ENCODE results near the gene RNFT2.
"Not testable (repeated sequence)": the region's sequence is repeated elsewhere in the genome, so short reads cannot be mapped to it uniquely, and the experiment has no call there.

Gene RNFT2

DNA sequence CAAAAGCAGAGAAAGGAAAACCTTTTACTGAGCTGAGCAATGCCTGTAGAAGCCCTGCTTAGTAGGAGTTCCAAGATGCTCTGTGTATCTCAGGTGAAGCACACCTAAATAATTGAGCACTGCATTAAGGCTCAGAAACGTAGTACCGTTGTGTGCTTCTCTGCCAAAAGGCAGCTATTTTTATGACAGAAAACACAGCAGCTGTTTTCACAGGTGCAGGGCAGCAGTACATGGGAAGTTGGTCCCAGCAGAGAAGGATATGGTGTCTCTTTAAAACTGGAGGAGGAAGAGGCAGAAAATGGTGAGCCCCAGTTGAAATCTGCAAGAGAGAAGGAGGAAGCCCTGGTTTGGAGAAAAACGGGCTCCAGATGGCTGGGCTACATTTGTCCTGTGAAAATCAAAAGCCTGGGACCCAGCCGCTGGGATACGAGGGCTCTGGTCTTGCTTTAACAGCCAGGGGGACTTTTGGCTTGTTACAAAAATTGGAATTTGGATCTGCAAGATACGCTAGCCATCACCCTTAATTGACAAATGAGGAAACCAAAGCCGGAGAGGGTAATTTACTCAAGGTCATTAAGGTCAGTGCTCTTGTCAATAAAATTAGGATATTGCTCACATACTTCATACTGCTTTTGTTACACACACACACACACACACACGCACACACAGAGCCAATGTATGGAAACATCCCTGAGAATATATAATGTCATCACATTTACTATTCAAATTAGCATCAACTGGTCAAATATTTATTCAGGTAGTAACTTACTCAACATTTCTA is 27.6 kb upstream of the RNFT2 start:
- DNase-seq (ENCODE audit: low spot score) = no peak

DNA sequence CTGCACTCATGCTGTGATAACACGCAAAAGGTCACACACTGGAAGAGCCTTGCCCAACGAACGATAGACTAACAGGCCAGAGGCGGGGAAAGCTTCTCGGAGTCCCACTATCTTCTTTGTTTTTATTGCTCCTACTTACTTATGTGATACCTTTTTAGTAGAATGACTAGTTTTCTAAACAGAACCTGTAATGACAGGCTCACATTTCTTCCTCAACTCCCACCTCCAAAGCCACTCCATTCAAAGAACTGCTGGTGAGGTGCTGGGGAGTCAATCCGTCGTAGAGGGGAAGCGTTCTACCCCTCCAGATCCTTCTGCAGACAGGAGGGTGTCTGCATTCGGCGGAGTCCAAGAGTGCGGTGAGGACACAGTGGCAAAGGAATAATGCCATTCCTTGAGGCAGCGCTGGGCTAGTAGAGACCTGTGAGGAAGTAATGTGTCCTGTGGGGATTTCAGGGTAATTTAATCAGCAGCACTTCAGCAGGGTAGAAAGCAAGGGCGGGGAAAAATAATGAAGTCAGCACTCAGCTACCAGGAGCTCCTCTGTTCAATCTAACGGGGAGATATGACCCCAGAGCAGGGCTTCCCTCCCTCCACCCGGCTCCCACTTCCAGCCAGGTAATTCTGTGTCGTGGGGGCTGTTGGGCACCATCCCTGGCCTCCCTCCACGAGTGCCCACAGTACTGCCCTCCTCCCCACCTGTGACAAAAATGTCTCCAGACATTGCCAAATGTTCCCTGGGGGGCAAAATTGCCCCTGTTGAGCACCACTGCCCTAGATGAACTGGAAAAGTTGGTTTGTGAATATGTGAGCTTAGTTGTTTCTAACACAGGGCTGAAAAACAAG is 25.4 kb upstream of the RNFT2 start:
- no peak for DNase-seq (ENCODE audit: low spot score)

DNA sequence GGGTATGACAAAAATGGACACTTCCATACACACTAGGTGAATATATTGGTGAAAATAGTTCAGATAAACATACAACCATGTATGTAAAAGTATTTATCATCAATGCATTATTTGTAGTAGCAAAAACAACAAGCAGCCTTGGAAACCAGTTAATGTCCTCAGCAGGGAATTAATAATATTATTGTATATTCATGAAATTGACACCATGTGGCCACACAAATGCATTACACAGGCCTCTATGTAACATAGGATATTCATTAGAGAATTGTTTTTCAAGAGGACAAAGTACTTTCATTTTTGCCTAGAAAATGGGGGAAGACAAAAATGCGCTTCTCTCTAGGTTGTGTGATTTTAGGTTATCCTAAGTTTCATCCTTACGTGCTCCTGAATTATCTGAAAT is 24.6 kb upstream of the RNFT2 start:
- DNase-seq (ENCODE audit: low spot score) = no peak

DNA sequence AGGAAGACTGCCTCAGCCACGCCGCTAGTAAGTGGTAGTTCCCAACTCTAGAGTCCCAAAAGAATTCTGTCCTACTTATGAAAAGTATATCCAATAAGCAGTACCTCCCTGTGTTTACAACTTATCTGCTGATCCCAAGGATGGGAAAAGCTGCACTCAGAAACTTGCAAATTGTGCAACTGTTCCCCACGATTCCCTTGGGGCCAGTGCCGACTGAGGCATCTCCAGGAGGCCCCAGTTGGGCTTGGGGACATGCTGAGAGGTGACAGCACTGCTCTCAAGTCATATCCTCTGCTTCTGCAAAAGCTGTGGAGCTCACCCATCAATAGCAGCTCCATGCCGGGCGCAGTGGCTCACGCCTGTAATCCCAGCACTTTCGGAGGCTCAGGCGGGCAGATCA is 23.9 kb upstream of the RNFT2 start:
- no peak for DNase-seq (ENCODE audit: low spot score)

DNA sequence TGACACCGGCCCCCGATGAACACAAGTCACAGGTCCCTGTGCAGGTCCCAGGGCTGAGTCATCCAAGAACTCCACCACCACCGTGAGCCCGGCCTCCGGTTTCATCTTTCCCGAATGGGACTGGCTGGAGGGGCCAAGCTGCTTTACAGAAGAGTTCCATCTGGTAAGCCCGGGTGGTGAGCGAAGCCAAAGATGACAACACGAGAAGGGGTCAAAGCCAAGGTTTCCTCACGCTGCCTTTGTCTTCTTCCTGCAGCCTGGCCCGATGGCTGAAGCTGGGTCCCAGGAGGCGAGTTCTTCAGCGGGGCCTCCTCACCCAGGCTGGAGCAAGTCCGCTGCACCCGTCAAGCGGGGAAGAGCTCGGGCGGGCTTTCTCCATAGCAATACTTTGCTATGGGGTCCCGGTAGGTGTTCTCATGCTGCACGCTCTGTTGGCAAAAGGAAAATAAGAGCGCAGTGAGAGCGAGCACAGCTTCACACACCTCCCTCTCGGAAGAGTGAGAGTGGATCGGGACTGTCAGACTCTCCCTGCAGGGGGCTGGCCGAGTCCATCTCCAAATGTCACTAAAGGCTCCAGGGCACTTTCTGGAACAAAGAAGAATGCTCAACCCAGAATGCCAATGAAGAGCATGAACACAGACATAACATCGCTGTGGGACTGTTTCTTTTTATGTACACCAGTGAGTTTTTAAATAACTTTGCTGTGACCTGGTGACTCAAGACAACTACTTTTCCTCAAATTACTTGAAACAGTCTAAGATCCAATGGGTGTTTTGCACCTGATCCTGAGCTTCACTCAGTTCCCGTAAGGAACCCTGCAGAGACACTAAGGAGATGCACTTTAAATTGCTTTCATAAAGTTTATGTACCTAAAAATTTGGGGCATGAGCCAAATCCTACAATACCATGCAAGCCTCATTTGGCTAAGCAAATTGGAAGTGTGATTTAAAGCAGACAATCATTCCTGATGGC is 20.4 kb upstream of the RNFT2 start:
- no peak for DNase-seq (ENCODE audit: low spot score)

DNA sequence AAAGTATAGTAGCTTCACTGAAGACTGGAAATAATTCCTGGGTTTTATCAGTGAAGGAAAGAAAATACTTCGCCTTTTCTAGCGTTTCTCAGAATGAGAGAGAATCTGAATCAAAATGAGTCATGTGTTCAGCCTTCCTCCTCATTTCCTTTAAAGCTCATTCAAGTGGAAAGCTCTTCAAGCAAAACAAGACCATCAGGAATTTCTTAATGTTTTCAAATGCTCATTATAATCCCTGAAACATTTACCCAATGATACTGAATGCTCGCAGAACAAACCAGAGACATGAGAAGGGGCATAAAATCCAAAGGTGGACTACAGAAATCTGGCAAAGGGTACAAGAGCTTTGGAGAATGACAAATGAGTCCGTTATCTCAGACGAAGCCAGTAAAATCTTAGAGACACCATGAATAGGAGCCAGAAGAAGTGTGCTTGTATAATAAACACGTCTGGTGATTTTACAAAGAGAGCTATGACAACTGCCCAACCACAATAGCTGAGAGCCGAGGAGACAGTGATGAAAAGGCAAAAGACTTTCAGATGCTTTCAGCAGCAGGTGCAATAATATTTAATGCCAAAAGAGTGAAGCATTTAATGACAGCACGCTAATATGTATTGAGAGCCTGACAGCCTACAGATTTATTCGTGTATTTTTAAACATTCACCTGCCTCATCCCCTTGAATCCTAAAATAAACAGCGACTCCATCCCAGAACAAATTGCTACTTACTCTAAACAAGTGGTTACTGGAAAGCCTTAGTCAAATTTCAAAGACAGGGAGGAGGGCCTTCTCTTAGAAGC is 19.3 kb upstream of the RNFT2 start:
- no peak for DNase-seq (ENCODE audit: low spot score)

DNA sequence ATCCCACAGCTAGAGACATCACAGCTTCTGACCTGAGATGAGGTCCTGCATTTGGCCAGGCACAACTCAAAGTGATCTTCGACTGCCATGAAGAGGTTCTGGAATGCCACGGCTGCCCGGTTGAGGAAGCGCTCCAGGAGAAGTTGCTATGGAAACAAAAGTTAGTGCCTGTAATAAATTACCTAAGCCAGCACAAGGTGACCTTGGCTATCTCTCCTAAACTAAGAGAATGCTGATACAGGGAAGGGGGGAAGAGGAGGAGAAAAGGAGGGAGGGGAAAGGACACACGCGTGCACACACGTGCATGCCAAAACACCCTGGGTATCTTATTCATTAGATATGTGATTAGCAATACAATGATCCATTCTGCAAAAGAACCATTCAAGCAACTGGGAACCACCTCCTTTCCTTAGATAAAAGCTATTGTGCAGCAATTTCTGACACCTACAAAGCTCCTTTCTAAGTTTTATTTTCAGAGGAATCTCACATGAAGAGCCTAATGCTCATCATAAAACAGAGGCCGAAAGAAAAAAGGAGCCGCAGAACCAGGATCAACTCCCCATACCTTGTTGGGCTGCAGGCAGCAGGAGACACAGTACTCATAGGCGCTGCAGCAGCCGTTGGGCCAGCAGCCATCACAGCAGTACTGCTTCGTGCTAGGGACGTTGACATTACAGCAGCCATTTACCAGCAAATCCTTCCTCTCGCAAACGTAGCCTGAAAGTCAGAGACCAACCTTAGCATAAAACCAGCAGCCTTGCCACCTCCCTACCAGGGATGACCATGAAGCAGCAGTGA is 18.2 kb upstream of the RNFT2 start:
- DNase-seq (ENCODE audit: low spot score) = no peak

DNA sequence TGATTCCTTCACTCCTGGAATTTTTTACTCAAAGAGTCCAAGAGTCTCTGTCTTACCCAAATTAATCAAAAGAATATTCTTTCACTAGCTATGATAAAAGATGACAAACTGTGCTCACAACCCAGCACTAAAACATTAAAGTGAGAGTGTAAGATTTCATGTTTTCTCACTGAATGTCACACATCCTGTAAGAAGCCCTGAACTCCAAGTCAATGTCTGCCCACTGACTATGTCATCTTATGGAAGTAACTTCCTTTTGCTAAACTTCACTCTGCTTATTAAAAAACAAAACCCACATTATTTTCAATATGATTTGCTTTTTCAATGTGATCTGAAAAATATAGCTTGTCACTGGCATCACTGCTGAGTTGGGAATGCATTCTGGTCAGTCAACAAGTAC is 15.9 kb upstream of the RNFT2 start:
- no peak for DNase-seq (ENCODE audit: low spot score)

DNA sequence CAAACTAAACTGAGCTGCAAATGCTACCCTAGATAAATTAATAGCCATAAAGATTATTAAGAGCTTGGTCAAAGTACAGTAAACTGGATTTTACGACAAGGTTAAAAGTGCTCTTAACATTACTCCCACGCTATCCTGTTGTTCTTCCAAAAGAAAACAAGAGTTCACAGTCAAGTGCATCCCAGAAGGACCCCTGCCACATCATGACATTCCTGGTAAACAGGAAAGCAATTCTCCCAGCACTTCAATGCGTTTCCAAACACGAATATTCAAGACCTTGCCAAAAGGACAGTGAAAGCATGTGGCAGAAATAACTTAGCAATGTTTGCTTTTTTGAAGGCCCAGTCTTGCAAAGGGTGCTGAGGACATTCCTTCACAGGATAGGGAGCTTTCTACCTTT is 11.4 kb upstream of the RNFT2 start:
- DNase-seq (ENCODE audit: low spot score) = no peak

DNA sequence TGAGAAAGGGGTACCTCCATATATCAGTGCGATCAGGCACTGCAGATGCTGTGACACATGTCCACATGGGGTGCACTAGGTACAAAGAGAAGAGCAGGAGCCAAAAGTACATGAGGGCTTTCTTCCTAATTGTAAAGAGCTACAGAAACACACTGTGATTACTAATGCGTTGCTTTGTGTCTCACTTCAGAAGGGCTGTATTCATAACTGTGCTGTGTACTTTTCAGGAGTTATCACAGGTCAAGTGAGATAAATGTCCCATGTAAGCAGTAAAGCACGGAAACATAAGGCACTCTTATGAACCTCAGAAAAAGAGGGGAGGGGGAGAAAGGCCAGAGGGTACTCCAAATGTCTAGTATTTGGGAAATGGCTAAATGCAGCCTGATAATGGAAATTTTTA is 10.9 kb upstream of the RNFT2 start:
- DNase-seq (ENCODE audit: low spot score) = no peak

DNA sequence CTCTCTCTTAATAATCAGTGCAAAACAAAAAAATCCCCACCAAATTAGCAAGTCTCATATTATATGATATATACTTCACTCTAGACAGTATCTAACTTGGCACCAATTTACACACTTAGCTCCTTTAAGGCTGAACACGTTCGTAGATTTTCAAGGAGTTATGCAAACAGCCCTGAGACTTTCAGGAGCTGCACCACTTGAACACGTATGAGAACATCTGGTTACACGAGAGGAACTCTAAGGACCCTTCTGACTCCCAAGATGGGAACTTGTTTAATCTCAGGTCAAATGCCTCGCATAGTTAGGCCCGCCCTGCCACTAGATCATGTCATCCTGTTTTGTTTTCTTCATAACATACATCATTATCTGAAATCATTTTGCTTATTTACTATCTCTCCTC is 10.2 kb upstream of the RNFT2 start:
- DNase-seq (ENCODE audit: low spot score) = no peak

DNA sequence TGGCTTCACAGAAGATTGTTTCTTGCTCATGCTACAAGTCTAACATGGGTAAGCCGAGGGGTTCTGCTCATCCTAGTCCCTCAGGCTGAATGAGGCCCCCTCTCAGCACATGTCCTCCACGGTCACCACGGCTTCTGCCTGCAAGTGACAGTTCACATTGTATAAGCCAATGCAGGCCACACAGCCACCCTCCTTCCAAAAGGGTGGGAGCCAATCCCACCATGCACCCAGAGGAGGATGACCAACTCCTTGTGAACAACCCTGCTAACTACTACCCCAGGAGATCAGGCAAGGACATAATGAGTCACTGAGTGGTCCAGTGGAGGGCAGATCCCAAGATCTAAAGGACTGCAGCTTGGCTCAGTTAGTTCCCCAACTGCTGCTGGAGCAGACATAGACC is 6.3 kb upstream of the RNFT2 start:
- no peak for DNase-seq (ENCODE audit: low spot score)

DNA sequence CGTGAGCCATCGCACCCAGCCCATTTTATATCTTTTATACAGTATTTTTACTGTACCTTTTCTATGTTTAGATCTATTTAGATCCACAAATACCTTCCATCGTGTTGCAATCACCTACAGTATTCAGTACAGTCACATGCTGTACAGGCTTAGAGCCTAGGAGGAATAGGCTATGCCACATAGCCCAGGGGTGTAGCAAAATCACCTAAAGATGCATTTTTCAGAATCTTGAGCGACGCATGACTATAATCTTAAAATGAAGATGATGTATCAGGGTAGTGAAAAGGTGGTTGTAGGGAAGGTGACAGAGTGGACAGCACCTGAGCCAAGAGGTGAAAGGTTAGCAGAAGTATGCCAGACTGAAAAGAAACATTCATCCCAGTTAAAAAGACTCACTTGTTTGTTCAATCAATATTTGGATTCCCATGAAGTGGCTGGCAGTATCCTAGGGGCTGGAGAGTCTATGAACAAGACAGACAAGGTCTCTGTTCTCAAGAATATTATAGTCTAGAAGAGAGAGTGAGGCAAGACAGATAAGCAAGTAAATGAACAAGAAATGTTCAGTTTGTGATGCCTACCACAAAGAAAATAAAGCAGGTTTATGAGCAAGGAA is 3.9 kb upstream of the RNFT2 start:
- no peak for DNase-seq (ENCODE audit: low spot score)

DNA sequence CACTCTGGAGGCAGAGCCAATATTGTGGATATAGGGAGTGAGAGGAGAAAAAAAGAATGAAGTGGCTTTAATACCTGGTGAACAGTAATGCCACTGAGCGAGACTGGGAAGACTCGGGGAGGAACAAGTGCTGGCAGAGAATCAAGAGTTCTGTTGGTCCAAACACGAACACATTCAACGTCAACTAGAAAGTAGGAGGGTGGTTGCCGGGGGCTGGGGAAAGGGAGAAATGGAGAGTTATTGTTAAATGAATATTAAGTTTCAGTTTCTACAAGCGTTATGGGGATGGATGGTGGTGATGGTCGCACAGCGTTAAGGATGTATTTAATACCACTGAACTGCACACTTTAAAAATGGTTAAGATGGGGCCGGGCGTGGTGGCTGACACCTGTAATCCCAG is 3.0 kb upstream of the RNFT2 start:
- DNase-seq (ENCODE audit: low spot score) = no peak

DNA sequence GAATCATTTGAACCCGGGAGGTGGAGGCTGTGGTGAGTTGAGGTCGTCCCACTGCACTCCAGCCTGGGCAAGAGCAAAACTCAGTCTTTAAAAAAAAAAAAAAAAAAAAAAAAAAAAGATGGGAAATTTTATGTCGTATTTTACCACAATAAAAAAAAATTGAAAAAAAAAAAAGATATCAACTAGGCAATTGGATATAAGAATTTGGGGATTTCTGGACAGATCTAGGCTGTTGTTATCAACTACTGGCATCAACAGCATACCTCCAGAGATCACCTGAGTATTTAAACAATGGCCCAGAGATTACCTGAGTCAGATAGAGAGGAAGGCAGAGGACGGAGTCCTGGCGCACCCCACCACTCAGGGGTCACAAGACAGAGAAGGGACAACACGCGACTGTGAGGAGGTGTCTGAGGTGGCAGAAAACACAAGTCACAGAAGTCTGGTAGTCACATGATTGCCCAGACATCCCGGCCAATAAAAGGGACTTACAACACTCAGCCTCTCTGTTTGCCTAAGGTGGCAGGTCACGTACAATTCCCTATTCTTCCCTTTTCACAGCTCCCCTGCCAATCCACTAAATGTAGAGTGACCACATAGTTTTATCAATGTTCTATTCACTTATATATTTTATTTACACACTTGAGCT is 2.0 kb upstream of the RNFT2 start:
- DNase-seq (ENCODE audit: low spot score) = peak; percentile 42

DNA sequence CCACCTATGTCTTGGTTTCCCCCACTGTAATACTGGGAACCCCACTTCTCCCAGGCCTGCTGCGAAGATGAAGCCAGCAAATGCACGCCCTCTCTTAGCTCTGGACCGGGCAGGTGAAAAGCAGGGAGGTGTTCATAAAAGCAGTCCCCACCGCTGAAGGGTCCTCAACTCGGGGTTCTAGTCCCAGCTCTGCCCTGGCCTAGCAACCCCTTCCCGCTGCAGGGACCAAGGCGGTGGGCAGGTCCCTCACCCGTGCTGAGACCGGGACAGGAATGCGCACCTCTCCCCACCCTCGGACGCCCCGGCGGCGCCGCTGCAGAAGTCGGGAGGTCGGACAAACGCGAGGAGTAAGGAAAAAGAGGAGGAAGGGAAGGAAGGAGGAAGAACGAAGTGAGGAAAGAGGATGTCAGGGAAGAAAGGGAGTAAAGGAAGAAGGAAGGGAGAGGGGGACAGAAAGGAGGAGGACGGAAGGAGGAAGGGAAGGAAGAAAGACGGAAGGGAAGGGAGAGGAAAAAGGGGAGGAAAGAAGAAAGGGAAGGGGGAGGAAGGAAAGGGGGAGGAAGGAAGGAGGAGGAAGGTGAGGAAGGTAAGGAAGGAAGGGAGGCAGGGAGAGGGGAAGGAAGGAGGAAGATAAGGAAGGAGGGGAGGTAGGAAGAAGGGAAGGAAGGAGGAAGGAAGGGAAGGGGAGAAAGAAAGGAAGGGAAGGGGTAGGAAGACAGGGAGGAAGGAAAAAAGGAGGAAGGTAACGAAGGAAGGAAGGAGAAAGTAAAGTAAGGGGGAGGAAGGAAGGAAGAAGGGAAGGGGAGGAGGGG is 947 bp upstream of the RNFT2 start:
- DNase-seq (ENCODE audit: low spot score) = peak; percentile 16

DNA sequence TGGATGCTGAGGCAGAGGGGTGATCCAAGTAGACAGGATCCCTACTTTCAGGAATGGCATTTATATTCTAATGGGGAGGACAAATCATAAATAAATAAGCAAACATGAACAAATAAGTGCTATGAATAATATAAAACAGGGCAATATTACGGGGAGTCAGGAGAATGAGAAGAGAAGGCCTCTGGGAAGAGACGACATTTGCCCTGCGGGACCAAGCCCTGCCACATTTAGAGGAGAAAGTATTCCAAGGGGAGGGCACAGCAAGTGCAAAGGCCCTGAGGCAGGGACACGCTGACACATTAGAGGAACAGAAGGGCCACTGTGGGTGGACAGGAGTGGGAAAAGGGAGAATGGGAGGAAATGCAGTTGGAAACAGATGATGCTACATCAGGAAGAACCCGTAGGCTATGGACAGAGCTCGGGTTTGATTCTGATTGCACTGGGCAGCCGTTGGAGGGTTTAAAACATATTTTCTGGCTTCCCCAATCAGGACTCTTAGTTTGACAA is 1.3 kb downstream of the RNFT2 start:
- DNase-seq (ENCODE audit: low spot score) = no peak

DNA sequence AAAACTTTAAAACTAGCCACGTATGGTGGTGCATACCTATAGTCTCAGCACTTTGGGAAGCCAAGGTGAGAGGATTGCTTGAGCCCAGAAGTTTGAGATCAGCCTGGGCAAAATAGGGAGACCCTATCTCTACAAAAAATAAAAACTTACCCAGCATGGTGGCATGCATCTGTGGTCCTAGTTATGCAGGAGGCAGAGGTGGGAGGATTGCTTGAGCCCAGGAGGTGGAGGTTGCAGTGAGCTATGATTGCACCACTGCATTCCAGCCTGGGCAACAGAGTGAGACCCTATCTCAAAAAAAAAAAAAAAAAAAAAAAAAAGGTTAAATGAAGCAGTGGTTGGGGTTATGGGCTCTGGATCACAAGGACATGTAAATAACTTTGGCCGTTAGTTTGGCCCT is 4.7 kb downstream of the RNFT2 start:
- not testable (repeated sequence) for DNase-seq (ENCODE audit: low spot score)

DNA sequence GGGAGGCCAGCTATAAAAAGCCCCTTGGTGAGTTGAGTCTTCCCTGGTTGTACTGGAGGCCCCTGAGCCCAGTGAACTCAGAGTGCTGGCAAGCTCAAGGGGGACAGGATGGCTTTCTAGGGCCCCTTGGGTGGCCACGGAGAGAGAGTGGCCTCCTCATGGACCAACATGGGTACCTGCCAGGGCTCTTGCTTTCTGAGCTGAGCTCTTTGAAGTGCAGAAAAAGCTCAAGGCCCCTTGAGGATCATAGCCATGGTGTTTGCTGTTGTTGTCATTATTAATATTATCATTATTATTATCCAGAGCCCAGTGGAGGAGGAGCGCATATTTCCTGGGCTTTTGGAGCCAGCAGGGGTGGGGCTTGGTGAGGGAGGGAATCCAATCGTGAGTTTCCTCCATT is 6.7 kb downstream of the RNFT2 start:
- no peak for DNase-seq (ENCODE audit: low spot score)
